ENCODE data around the gene NYAP2.

Gene NYAP2

GRCh38 chr2:225414902-225415301, 15.4 kb downstream of the NYAP2 start:
- DNase-seq (ENCODE audit: low read depth in 1 of 2, low spot score in 1 of 2): no peak

GRCh38 chr2:225415341-225415740, 15.8 kb downstream of the NYAP2 start:
- Histone ChIP-seq H3K27ac (replicated peaks) (no peak overlapping the region), H3K4me3 (replicated peaks; ENCODE audit: insufficient read depth, low read length) (no peak overlapping the region), H3K27me3 (ENCODE audit: insufficient read depth, poor library complexity, severe bottlenecking) (no peaks in the 10 kb centered on the region)
- TF ChIP-seq POLR2AphosphoS5 (IDR thresholded peaks at IDR 0.05; ENCODE audit: low read depth): no peak
- no peak for TF ChIP-seq GABPA (IDR thresholded peaks at IDR 0.05; ENCODE audit: low read depth)
- TF ChIP-seq REST (IDR thresholded peaks at IDR 0.05; ENCODE audit: insufficient replicate concordance, low read depth): no peak
- TF ChIP-seq, protein P1, sequence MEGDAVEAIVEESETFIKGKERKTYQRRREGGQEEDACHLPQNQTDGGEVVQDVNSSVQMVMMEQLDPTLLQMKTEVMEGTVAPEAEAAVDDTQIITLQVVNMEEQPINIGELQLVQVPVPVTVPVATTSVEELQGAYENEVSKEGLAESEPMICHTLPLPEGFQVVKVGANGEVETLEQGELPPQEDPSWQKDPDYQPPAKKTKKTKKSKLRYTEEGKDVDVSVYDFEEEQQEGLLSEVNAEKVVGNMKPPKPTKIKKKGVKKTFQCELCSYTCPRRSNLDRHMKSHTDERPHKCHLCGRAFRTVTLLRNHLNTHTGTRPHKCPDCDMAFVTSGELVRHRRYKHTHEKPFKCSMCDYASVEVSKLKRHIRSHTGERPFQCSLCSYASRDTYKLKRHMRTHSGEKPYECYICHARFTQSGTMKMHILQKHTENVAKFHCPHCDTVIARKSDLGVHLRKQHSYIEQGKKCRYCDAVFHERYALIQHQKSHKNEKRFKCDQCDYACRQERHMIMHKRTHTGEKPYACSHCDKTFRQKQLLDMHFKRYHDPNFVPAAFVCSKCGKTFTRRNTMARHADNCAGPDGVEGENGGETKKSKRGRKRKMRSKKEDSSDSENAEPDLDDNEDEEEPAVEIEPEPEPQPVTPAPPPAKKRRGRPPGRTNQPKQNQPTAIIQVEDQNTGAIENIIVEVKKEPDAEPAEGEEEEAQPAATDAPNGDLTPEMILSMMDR (IDR thresholded peaks at IDR 0.05; ENCODE audit: insufficient read depth, low read length): no peak
- TF ChIP-seq SPI1 (IDR thresholded peaks at IDR 0.05; ENCODE audit: borderline replicate concordance, low read depth): no peak
- DNase-seq (ENCODE audit: low read depth in 1 of 2, low spot score in 1 of 2): no peak

More at GRCh38 chr2:225414902-225415301, 15.4 kb downstream of the NYAP2 start:
- TF ChIP-seq POLR2AphosphoS5 (IDR thresholded peaks at IDR 0.05; ENCODE audit: low read depth) (no peak), SPI1 (IDR thresholded peaks at IDR 0.05; ENCODE audit: borderline replicate concordance, low read depth) (no peak), GABPA (IDR thresholded peaks at IDR 0.05; ENCODE audit: low read depth) (no peak)
- TF ChIP-seq, protein P1 (IDR thresholded peaks at IDR 0.05; ENCODE audit: insufficient read depth, low read length): no peak
- no peak overlapping the region for H3K27ac ChIP-seq (replicated peaks)
- H3K27me3 ChIP-seq (ENCODE audit: insufficient read depth, poor library complexity, severe bottlenecking): no peaks in the 10 kb centered on the region
- no peak overlapping the region for H3K4me3 ChIP-seq (replicated peaks; ENCODE audit: insufficient read depth, low read length)

GRCh38 chr2:225415792-225416191, 16.3 kb downstream of the NYAP2 start:
- no peak overlapping the region for H3K4me3 ChIP-seq (replicated peaks; ENCODE audit: insufficient read depth, low read length)
- DNase-seq (ENCODE audit: low read depth in 1 of 2, low spot score in 1 of 2): no peak
- H3K27ac ChIP-seq (replicated peaks): no peak overlapping the region
- no peaks in the 10 kb centered on the region for H3K27me3 ChIP-seq (ENCODE audit: insufficient read depth, poor library complexity, severe bottlenecking)
- TF ChIP-seq POLR2AphosphoS5 (IDR thresholded peaks at IDR 0.05; ENCODE audit: low read depth) (no peak), GABPA (IDR thresholded peaks at IDR 0.05; ENCODE audit: low read depth) (no peak), REST (IDR thresholded peaks at IDR 0.05; ENCODE audit: insufficient replicate concordance, low read depth) (no peak), SPI1 (IDR thresholded peaks at IDR 0.05; ENCODE audit: borderline replicate concordance, low read depth) (no peak)
- TF ChIP-seq, protein P1 (IDR thresholded peaks at IDR 0.05; ENCODE audit: insufficient read depth, low read length): no peak

Data from HL-60 (cell line).